ENCODE data around the gene AEBP2.

The AEBP2 gene

GRCh38 chr12:19499030-19499429, 59.7 kb downstream of the AEBP2 start:
- no peak overlapping the region for H2BK15ac ChIP-seq (replicated peaks; ENCODE audit: low read depth)
- no peak overlapping the region for H3K56ac ChIP-seq (ENCODE audit: low read length)
- H3K36me3 ChIP-seq (ENCODE audit: control insufficient read depth, insufficient read depth, low read length) = no peaks in the 10 kb centered on the region
- no peak for DNase-seq
- H4K8ac ChIP-seq (ENCODE audit: low read depth, low read length) = no peak overlapping the region
- H3K79me1 ChIP-seq (ENCODE audit: low read length) = peaks cover 4% of the 10 kb centered on the region
- H3K4me3 ChIP-seq (ENCODE audit: low read length) = no peak overlapping the region
- no peak overlapping the region for H3K4me2 ChIP-seq (ENCODE audit: low read length)
- H3K18ac ChIP-seq (ENCODE audit: low read length) = no peak overlapping the region
- no peak overlapping the region for H3K27ac ChIP-seq (ENCODE audit: low read depth, low read length)
- H3K4ac ChIP-seq (ENCODE audit: low read depth, low read length) = no peak overlapping the region
- WGBS (ENCODE audit: extremely low coverage, insufficient coverage, low lambda C conversion rate) = no CpG with 5 or more reads among the region's 4 CpGs
- no peak overlapping the region for H4K5ac ChIP-seq (ENCODE audit: low read length)
- H2AK5ac ChIP-seq (ENCODE audit: low read length) = no peak overlapping the region
- no peaks in the 10 kb centered on the region for H3K27me3 ChIP-seq (ENCODE audit: insufficient read depth, low read length, poor library complexity)
- no peak overlapping the region for H2BK5ac ChIP-seq (ENCODE audit: low read length)
- H3K9ac ChIP-seq (ENCODE audit: low read length) = no peak overlapping the region
- H3K4me1 ChIP-seq (ENCODE audit: control insufficient read depth, low read depth, low read length) = no peaks in the 10 kb centered on the region
- H3K79me2 ChIP-seq (ENCODE audit: control insufficient read depth, insufficient read depth, low read length) = peaks cover 8% of the 10 kb centered on the region
- no peak overlapping the region for H3K23ac ChIP-seq (ENCODE audit: low read length)
- no peak overlapping the region for H2BK120ac ChIP-seq (ENCODE audit: low read depth, low read length)

GRCh38 chr12:19506497-19506896, 67.2 kb downstream of the AEBP2 start:
- Histone ChIP-seq H3K36me3 (ENCODE audit: control insufficient read depth, insufficient read depth, low read length) (no peaks in the 10 kb centered on the region), H3K23ac (ENCODE audit: low read length) (no peak overlapping the region), H4K5ac (ENCODE audit: low read length) (no peak overlapping the region), H3K79me2 (ENCODE audit: control insufficient read depth, insufficient read depth, low read length) (peaks cover 24% of the 10 kb centered on the region), H3K4me1 (ENCODE audit: control insufficient read depth, low read depth, low read length) (peaks cover 3% of the 10 kb centered on the region), H3K56ac (ENCODE audit: low read length) (no peak overlapping the region), H3K27me3 (ENCODE audit: insufficient read depth, low read length, poor library complexity) (no peaks in the 10 kb centered on the region), H3K18ac (ENCODE audit: low read length) (no peak overlapping the region), H2BK15ac (replicated peaks; ENCODE audit: low read depth) (no peak overlapping the region), H3K4ac (ENCODE audit: low read depth, low read length) (no peak overlapping the region), H3K4me3 (ENCODE audit: low read length) (no peak overlapping the region), H2AK5ac (ENCODE audit: low read length) (no peak overlapping the region), H3K27ac (ENCODE audit: low read depth, low read length) (no peak overlapping the region), H2BK5ac (ENCODE audit: low read length) (no peak overlapping the region), H4K8ac (ENCODE audit: low read depth, low read length) (no peak overlapping the region), H3K9ac (ENCODE audit: low read length) (no peak overlapping the region), H3K4me2 (ENCODE audit: low read length) (no peak overlapping the region), H3K79me1 (ENCODE audit: low read length) (peaks cover 20% of the 10 kb centered on the region), H2BK120ac (ENCODE audit: low read depth, low read length) (no peak overlapping the region)
- no peak for DNase-seq

GRCh38 chr12:19507823-19508222, 68.5 kb downstream of the AEBP2 start:
- Histone ChIP-seq H2AK5ac (ENCODE audit: low read length) (no peak overlapping the region), H3K36me3 (ENCODE audit: control insufficient read depth, insufficient read depth, low read length) (no peaks in the 10 kb centered on the region), H4K5ac (ENCODE audit: low read length) (no peak overlapping the region), H2BK120ac (ENCODE audit: low read depth, low read length) (no peak overlapping the region), H2BK15ac (replicated peaks; ENCODE audit: low read depth) (no peak overlapping the region), H3K27ac (ENCODE audit: low read depth, low read length) (no peak overlapping the region), H3K18ac (ENCODE audit: low read length) (no peak overlapping the region), H3K79me1 (ENCODE audit: low read length) (peaks cover 20% of the 10 kb centered on the region), H3K27me3 (ENCODE audit: insufficient read depth, low read length, poor library complexity) (no peaks in the 10 kb centered on the region), H3K4me3 (ENCODE audit: low read length) (no peak overlapping the region), H3K79me2 (ENCODE audit: control insufficient read depth, insufficient read depth, low read length) (peaks cover 23% of the 10 kb centered on the region), H4K8ac (ENCODE audit: low read depth, low read length) (no peak overlapping the region), H3K56ac (ENCODE audit: low read length) (no peak overlapping the region), H3K23ac (ENCODE audit: low read length) (no peak overlapping the region), H3K9ac (ENCODE audit: low read length) (no peak overlapping the region), H3K4me2 (ENCODE audit: low read length) (no peak overlapping the region), H3K4me1 (ENCODE audit: control insufficient read depth, low read depth, low read length) (peaks cover 3% of the 10 kb centered on the region), H3K4ac (ENCODE audit: low read depth, low read length) (no peak overlapping the region), H2BK5ac (ENCODE audit: low read length) (no peak overlapping the region)
- WGBS (ENCODE audit: extremely low coverage, insufficient coverage, low lambda C conversion rate) = no CpG with 5 or more reads among the region's 1 CpG
- DNase-seq = no peak

GRCh38 chr12:19510461-19510860, 71.2 kb downstream of the AEBP2 start:
- peaks cover 5% of the 10 kb centered on the region for H3K4me1 ChIP-seq (ENCODE audit: control insufficient read depth, low read depth, low read length)
- H4K8ac ChIP-seq (ENCODE audit: low read depth, low read length) = no peak overlapping the region
- H3K4ac ChIP-seq (ENCODE audit: low read depth, low read length) = no peak overlapping the region
- no peak overlapping the region for H3K4me3 ChIP-seq (ENCODE audit: low read length)
- 100% methylated on average over 2 of the region's 4 CpGs for WGBS (ENCODE audit: extremely low coverage, insufficient coverage, low lambda C conversion rate)
- H2AK5ac ChIP-seq (ENCODE audit: low read length) = no peak overlapping the region
- no peaks in the 10 kb centered on the region for H3K36me3 ChIP-seq (ENCODE audit: control insufficient read depth, insufficient read depth, low read length)
- DNase-seq = no peak
- no peak overlapping the region for H3K18ac ChIP-seq (ENCODE audit: low read length)
- H4K5ac ChIP-seq (ENCODE audit: low read length) = no peak overlapping the region
- no peaks in the 10 kb centered on the region for H3K27me3 ChIP-seq (ENCODE audit: insufficient read depth, low read length, poor library complexity)
- no peak overlapping the region for H3K23ac ChIP-seq (ENCODE audit: low read length)
- H2BK15ac ChIP-seq (replicated peaks; ENCODE audit: low read depth) = no peak overlapping the region
- H3K4me2 ChIP-seq (ENCODE audit: low read length) = no peak overlapping the region
- no peak overlapping the region for H2BK5ac ChIP-seq (ENCODE audit: low read length)
- no peak overlapping the region for H3K9ac ChIP-seq (ENCODE audit: low read length)
- H3K79me2 ChIP-seq (ENCODE audit: control insufficient read depth, insufficient read depth, low read length) = peaks cover 17% of the 10 kb centered on the region
- H3K27ac ChIP-seq (ENCODE audit: low read depth, low read length) = no peak overlapping the region
- H2BK120ac ChIP-seq (ENCODE audit: low read depth, low read length) = no peak overlapping the region
- H3K56ac ChIP-seq (ENCODE audit: low read length) = no peak overlapping the region
- peaks cover 14% of the 10 kb centered on the region for H3K79me1 ChIP-seq (ENCODE audit: low read length)

- Histone ChIP-seq H3K36me3 (ENCODE audit: control insufficient read depth, insufficient read depth, low read length) (no peaks in the 10 kb centered on the region), H3K27ac (ENCODE audit: low read depth, low read length) (peak overlapping the region; percentile 29)
- WGBS (ENCODE audit: extremely low coverage, insufficient coverage, low lambda C conversion rate) = no CpG with 5 or more reads among the region's 5 CpGs
These were observed 75.9 kb downstream of the AEBP2 start for GRCh38 chr12:19515179-19515578.

GRCh38 chr12:19517583-19517982, 78.3 kb downstream of the AEBP2 start:
- H3K4ac ChIP-seq (ENCODE audit: low read depth, low read length) = no peak overlapping the region
- no peaks in the 10 kb centered on the region for H3K36me3 ChIP-seq (ENCODE audit: control insufficient read depth, insufficient read depth, low read length)
- H3K9ac ChIP-seq (ENCODE audit: low read length) = no peak overlapping the region
- H2BK120ac ChIP-seq (ENCODE audit: low read depth, low read length) = no peak overlapping the region
- no peak overlapping the region for H2BK15ac ChIP-seq (replicated peaks; ENCODE audit: low read depth)
- DNase-seq = no peak
- H3K27ac ChIP-seq (ENCODE audit: low read depth, low read length) = no peak overlapping the region
- peaks cover 2% of the 10 kb centered on the region for H3K4me1 ChIP-seq (ENCODE audit: control insufficient read depth, low read depth, low read length)
- H3K18ac ChIP-seq (ENCODE audit: low read length) = no peak overlapping the region
- H3K56ac ChIP-seq (ENCODE audit: low read length) = no peak overlapping the region
- no peak overlapping the region for H4K8ac ChIP-seq (ENCODE audit: low read depth, low read length)
- no peaks in the 10 kb centered on the region for H3K27me3 ChIP-seq (ENCODE audit: insufficient read depth, low read length, poor library complexity)
- H3K4me3 ChIP-seq (ENCODE audit: low read length) = no peak overlapping the region
- H3K4me2 ChIP-seq (ENCODE audit: low read length) = no peak overlapping the region
- H2BK5ac ChIP-seq (ENCODE audit: low read length) = no peak overlapping the region
- no peaks in the 10 kb centered on the region for H3K79me1 ChIP-seq (ENCODE audit: low read length)
- no peaks in the 10 kb centered on the region for H3K79me2 ChIP-seq (ENCODE audit: control insufficient read depth, insufficient read depth, low read length)
- H2AK5ac ChIP-seq (ENCODE audit: low read length) = no peak overlapping the region
- no peak overlapping the region for H3K23ac ChIP-seq (ENCODE audit: low read length)
- no CpG with 5 or more reads among the region's 1 CpG for WGBS (ENCODE audit: extremely low coverage, insufficient coverage, low lambda C conversion rate)
- no peak overlapping the region for H4K5ac ChIP-seq (ENCODE audit: low read length)

More at GRCh38 chr12:19515179-19515578, 75.9 kb downstream of the AEBP2 start:
- peaks cover 5% of the 10 kb centered on the region for H3K79me1 ChIP-seq (ENCODE audit: low read length)
- no peak overlapping the region for H3K4me3 ChIP-seq (ENCODE audit: low read length)
- no peak overlapping the region for H2BK15ac ChIP-seq (replicated peaks; ENCODE audit: low read depth)
- H3K4me1 ChIP-seq (ENCODE audit: control insufficient read depth, low read depth, low read length) = peaks cover 3% of the 10 kb centered on the region
- peaks cover under 1% of the 10 kb centered on the region for H3K79me2 ChIP-seq (ENCODE audit: control insufficient read depth, insufficient read depth, low read length)
- no peak overlapping the region for H4K8ac ChIP-seq (ENCODE audit: low read depth, low read length)
- H3K9ac ChIP-seq (ENCODE audit: low read length) = no peak overlapping the region
- H3K4me2 ChIP-seq (ENCODE audit: low read length) = no peak overlapping the region
- H2BK5ac ChIP-seq (ENCODE audit: low read length) = no peak overlapping the region
- H2AK5ac ChIP-seq (ENCODE audit: low read length) = no peak overlapping the region
- DNase-seq = peak; percentile 82
- no peak overlapping the region for H4K5ac ChIP-seq (ENCODE audit: low read length)
- H3K18ac ChIP-seq (ENCODE audit: low read length) = no peak overlapping the region
- peak overlapping the region; percentile 28 for H3K56ac ChIP-seq (ENCODE audit: low read length)
- no peak overlapping the region for H3K4ac ChIP-seq (ENCODE audit: low read depth, low read length)
- H3K27me3 ChIP-seq (ENCODE audit: insufficient read depth, low read length, poor library complexity) = no peaks in the 10 kb centered on the region
- no peak overlapping the region for H2BK120ac ChIP-seq (ENCODE audit: low read depth, low read length)
- no peak overlapping the region for H3K23ac ChIP-seq (ENCODE audit: low read length)
